Suprapubic skin (tissue), 4 donors: ENCODE measurements around the gene VPS35L. TPM values are rescaled to one million over a fixed set of nuclear protein-coding genes. Genes with fewer than 3 reads are reported as not detected.

ENCODE experiments used
- DNase-seq, 2 donors: peaks; one replicate each; pipeline ENCODE4 v3.0.0-alpha.2; 2019; ENCODE audit warnings: low spot score in 2 of 2
- H3K27ac ChIP-seq: fragments of 200-600 bp; sonication (generic); one replicate; pipeline ENCODE4 v1.5.1; 2019
- H3K27me3 ChIP-seq: fragments of 200-600 bp; sonication (generic); one replicate; pipeline ENCODE4 v1.5.1; 2019
- H3K36me3 ChIP-seq: fragments of 200-600 bp; sonication (generic); one replicate; pipeline ENCODE4 v1.5.1; 2019
- H3K4me1 ChIP-seq: fragments of 200-600 bp; sonication (generic); one replicate; pipeline ENCODE4 v1.5.1; 2019
- H3K4me3 ChIP-seq: fragments of 200-600 bp; sonication (generic); one replicate; pipeline ENCODE4 v1.5.1; 2019; ENCODE audit warnings: mild to moderate bottlenecking
- H3K9me3 ChIP-seq: fragments of 200-600 bp; sonication (generic); one replicate; pipeline ENCODE4 v1.5.1; 2019
- CTCF ChIP-seq, 2 donors: fragments of 200-600 bp in 1 of 2; fragments of 450-650 bp in 1 of 2; sonication (generic) in 1 of 2; IDR thresholded peaks; one replicate each; pipeline ENCODE4 v1.5.1; 2016 to 2019; ENCODE audit warnings: antibody characterized with exemption in 2 of 2, mild to moderate bottlenecking in 1 of 2, moderate library complexity in 1 of 2
- EP300 ChIP-seq: sonication (generic); formaldehyde crosslinking; IDR thresholded peaks from one replicate; pipeline ENCODE4 v1.6.1; 2017; ENCODE audit warnings: antibody characterized with exemption
- POLR2A ChIP-seq, 2 donors: fragments of 450-650 bp; IDR thresholded peaks; one replicate each; pipeline ENCODE4 v1.6.1; 2017; ENCODE audit warnings: antibody characterized with exemption in 2 of 2, mild to moderate bottlenecking in 2 of 2, moderate library complexity in 2 of 2
- POLR2AphosphoS5 ChIP-seq, 3 donors: sonication (generic); formaldehyde crosslinking; IDR thresholded peaks; one replicate each; pipeline ENCODE4 v1.6.1; 2017; ENCODE audit warnings: antibody characterized with exemption in 3 of 3
- WGBS: methylation state at CpG from one replicate; pipeline ENCODE4 v1.1.5; 2018; 5-methylcytosine and 5-hydroxymethylcytosine counted together
- total RNA-seq, 4 donors: library from RNA; depleted of rRNA; stranded (reverse); fragments of >200 nt; gene quantifications; one replicate each; pipeline ENCODE4 v1.1.0, GENCODE V29; 2016

VPS35L gene
- total RNA-seq: 10 to 100 TPM; 16.3 to 30.4 (median 20.7) TPM

- WGBS: 1% methylated on average over 18 of the region's 53 CpGs
Measured at GRCh38 chr16:19555186-19555937, at the start of gene VPS35L. Gene VPS35L (plus strand): TSS chr16:19555703. CDS start chr16:19555730, 27 bp downstream.

GRCh38 chr16:19506965-19507364, 48.5 kb upstream of the VPS35L start:
- DNase-seq: no peak
- TF ChIP-seq POLR2AphosphoS5 (IDR thresholded peaks at IDR 0.05) (no peak), POLR2A (IDR thresholded peaks at IDR 0.05) (no peak), EP300 (no peak), CTCF (IDR thresholded peaks at IDR 0.05) (no peak)

More at GRCh38 chr16:19555186-19555937, at the start of gene VPS35L:
- TF ChIP-seq EP300 (no peak), POLR2AphosphoS5 (IDR thresholded peaks at IDR 0.05) (peak; percentile 16 to 87 (median 37)), CTCF (IDR thresholded peaks at IDR 0.05) (peak; percentile 70 to 82), POLR2A (IDR thresholded peaks at IDR 0.05) (peak in 1 of 2 donors; percentile 25)
- Histone ChIP-seq H3K36me3 (peaks cover 12% of the 10 kb centered on the region), H3K4me3 (peak within 1 kb of the TSS; percentile 82), H3K27ac (peak within 1 kb of the TSS; percentile 91), H3K27me3 (no peaks in the 10 kb centered on the region), H3K9me3 (no peaks in the 10 kb centered on the region), H3K4me1 (peaks cover 21% of the 10 kb centered on the region)
- DNase-seq: peak; percentile 97 to 98

GRCh38 chr16:19507867-19508266, 47.6 kb upstream of the VPS35L start:
- TF ChIP-seq POLR2A (IDR thresholded peaks at IDR 0.05) (no peak), EP300 (no peak), POLR2AphosphoS5 (IDR thresholded peaks at IDR 0.05) (no peak), CTCF (IDR thresholded peaks at IDR 0.05) (no peak)
- Histone ChIP-seq H3K9me3 (no peaks in the 10 kb centered on the region), H3K27ac (no peak overlapping the region), H3K36me3 (peaks cover 42% of the 10 kb centered on the region), H3K4me1 (no peaks in the 10 kb centered on the region), H3K27me3 (no peaks in the 10 kb centered on the region), H3K4me3 (no peak overlapping the region)
- DNase-seq: no peak
- WGBS: 93% methylated on average over 2 of the region's 2 CpGs

More at GRCh38 chr16:19506965-19507364, 48.5 kb upstream of the VPS35L start:
- Histone ChIP-seq H3K36me3 (peaks cover 47% of the 10 kb centered on the region), H3K27ac (no peak overlapping the region), H3K9me3 (no peaks in the 10 kb centered on the region), H3K27me3 (no peaks in the 10 kb centered on the region), H3K4me3 (no peak overlapping the region), H3K4me1 (no peaks in the 10 kb centered on the region)
- WGBS: 95% methylated on average over 4 of the region's 4 CpGs

- H3K27me3 ChIP-seq: no peaks in the 10 kb centered on the region
- no peaks in the 10 kb centered on the region for H3K9me3 ChIP-seq
- peaks cover 33% of the 10 kb centered on the region for H3K36me3 ChIP-seq
- no peak for DNase-seq
- H3K4me3 ChIP-seq: no peak overlapping the region
- H3K27ac ChIP-seq: no peak overlapping the region
- peaks cover 9% of the 10 kb centered on the region for H3K4me1 ChIP-seq
- no peak for TF ChIP-seq POLR2A (IDR thresholded peaks at IDR 0.05)
- no peak for TF ChIP-seq POLR2AphosphoS5 (IDR thresholded peaks at IDR 0.05)
- TF ChIP-seq EP300: no peak
- no peak for TF ChIP-seq CTCF (IDR thresholded peaks at IDR 0.05)
Measured at GRCh38 chr16:19512297-19512696, 43.2 kb upstream of the VPS35L start.

GRCh38 chr16:19513377-19514053, 42.0 kb upstream of the VPS35L start:
- Histone ChIP-seq H3K4me1 (peaks cover 20% of the 10 kb centered on the region), H3K9me3 (no peaks in the 10 kb centered on the region), H3K27ac (no peak overlapping the region), H3K36me3 (peaks cover 25% of the 10 kb centered on the region), H3K4me3 (no peak overlapping the region), H3K27me3 (no peaks in the 10 kb centered on the region)
- no peak for TF ChIP-seq POLR2AphosphoS5 (IDR thresholded peaks at IDR 0.05)
- TF ChIP-seq CTCF (IDR thresholded peaks at IDR 0.05): no peak
- TF ChIP-seq POLR2A (IDR thresholded peaks at IDR 0.05): no peak
- TF ChIP-seq EP300: no peak
- DNase-seq: no peak
- 77% methylated on average over 4 of the region's 4 CpGs for WGBS
